GM21529 (cell line): ENCODE results near the gene MCOLN2.
"Not testable (repeated sequence)": the region's sequence is repeated elsewhere in the genome, so short reads cannot be mapped to it uniquely, and the experiment has no call there.

Experiments
- ATAC-seq: cut with Tn5 transposase; IDR thresholded peaks from one replicate; pipeline ENCODE4 v1.9.1; 2021; ENCODE audit not compliant: unreplicated experiment

MCOLN2 gene

DNA sequence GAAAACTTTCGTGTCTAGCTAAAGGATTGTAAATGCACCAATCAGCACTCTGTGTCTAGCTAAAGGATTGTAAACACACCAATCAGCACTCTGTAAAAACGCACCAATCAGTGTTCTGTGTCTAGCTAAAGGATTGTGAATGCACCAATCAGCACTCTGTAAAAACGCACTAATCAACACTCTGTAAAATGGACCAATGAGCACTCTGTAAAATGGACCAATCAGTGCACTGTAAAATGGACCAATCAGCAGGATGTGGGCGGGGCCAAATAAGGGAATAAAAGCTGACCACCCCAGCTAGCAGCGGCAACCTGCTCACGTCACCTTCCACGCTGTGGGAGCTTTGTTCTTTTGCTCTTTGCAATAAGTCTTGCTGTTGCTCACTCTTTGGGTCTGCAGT, 94.2 kb downstream of the MCOLN2 start:
- ATAC-seq, result not testable (repeated sequence)

DNA sequence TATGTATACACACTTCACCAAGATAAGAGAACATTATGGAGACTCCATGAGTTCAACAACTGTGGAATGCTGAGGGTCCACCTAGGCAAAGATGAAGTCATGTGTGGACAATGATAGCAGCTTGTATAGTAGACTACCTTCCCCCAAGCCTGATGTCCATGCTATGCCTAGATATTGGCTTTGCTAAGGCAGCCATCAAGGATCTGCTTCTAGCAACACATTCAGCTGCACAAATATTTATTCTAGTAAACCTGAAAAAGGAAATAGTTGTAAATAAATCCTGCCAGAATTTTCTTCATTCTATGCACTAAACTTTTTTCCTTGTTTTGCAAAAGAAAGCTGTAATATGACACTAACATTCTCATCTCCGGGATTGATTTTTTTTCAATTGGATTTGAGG, 96.9 kb downstream of the MCOLN2 start:
- ATAC-seq, result no peak

DNA sequence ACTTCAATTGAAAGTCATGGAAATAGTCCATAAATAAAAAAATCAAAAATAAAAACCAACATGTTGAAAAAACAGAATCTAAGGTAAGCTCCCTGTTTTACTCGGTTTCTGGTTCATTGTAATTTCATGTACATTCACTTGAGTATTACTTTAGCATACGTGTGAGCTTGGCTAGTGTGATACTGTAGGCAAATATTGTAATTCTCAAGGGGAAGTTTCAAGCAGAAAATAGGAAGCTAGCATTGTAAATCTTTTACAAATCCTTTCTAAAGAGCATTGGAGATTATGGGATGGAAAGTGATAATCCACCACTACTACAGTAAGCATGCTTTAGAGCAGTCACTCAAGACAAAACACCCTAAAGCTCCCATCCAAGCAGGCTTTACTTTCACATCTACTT, 100.6 kb downstream of the MCOLN2 start:
- ATAC-seq, result no peak

DNA sequence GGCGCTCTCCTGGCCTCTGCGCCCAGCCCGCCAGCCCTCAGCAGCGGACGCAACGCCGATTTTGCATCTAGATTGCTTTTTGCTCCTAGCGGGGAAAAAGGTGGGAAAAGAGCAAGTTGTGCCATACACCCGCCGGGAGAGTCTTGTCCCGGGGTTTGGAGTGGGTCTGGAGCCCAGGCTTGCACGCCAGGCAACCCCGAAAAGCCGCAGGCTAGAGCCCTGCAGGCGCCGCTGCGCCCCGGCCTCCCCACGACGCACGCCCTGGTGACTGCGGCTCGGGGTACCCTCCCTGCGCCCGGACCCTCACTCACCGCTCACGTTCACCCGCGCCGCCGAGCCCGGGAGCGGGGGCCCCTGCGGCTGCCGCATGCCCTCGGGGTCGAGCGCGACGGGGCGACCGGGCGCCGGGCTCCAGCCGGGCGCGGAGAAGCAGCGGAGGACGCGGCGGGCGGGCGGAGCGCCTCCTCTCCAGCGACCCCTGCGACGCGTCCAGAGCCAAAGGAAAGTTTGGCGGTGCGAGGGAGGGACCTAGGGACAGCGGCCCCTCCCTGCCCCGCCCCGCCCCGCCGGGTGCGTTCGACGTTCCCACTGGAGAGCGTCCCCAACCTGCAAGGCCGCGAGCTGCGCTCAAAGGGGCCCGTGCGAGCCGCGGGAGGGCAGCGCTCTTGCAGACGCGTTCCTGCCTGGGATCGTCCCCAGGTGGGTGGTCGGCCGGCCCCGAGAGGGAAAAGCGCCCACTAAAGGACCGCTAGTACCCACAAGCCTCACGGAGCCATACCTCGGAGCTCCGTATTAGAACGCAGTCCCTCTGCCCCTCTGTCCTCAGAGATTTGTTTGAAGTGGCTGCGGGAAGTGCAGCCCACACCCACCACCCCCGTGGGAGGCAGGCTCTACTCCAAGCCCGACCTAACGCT, 104.0 kb downstream of the MCOLN2 start, which contains the start of gene LPAR3:
LPAR3 (minus strand) TSS at position 502 of the 914 bp plus-strand sequence. CDS start 27,086 bp downstream, outside the sequence.
- ATAC-seq, result no peak

DNA sequence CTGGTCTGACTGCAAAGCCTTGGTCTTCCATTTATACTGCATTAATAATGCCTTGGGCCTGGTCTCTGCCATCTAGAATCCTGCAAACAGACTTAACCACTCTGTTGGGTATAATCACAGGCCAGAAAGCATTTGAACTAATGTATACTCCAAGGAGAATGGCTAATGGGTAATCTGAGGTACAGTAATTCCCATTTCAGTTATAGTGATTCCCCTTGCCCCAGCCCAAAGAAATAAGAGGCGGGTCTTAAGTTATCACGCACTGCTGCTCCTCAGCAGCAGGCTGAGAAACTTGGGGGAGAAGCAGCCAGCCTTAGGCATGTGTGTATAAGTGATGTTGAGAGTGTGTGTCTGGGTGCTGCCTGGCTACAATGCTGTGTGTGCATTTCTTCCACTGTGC, 106.3 kb downstream of the MCOLN2 start:
- ATAC-seq, result no peak

DNA sequence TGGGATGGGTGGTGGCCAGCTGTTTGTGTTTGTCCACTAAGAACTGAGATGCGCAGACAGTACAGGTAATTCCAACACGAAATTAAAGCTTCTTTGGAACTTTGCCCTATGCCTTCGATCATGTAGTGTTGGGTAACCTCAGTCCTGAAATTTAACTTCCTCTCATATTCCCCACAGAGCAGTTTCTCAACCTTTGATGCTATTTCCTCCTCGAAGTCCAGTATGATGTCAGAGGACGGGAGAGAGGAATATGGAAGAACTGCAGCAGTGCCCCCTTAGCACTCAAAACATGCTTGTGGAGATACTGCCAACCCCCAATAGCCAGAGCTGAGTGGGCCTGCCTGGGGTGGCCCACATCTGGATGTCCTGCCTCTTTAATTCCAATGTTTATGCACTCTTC, 107.5 kb downstream of the MCOLN2 start:
- ATAC-seq, result no peak

DNA sequence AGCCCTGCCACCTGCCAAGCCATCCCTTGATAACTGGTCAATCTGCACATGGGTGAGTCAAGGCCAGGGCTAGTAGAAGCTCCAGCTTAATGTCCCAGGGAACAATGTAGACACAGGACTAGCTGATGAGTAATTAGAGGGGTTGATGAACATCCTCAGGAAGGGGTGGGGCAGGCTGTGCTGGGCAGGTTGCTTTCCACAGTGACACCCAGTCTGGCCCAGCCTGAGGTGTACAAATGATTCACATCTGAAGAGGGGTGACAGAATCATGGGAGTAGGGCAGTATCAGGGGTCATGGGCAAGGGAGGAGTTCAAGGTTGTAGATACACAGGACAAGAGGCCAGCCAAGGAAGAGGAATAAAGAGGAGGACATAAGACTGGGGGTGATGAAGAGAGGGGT, 108.2 kb downstream of the MCOLN2 start:
- ATAC-seq, result no peak

DNA sequence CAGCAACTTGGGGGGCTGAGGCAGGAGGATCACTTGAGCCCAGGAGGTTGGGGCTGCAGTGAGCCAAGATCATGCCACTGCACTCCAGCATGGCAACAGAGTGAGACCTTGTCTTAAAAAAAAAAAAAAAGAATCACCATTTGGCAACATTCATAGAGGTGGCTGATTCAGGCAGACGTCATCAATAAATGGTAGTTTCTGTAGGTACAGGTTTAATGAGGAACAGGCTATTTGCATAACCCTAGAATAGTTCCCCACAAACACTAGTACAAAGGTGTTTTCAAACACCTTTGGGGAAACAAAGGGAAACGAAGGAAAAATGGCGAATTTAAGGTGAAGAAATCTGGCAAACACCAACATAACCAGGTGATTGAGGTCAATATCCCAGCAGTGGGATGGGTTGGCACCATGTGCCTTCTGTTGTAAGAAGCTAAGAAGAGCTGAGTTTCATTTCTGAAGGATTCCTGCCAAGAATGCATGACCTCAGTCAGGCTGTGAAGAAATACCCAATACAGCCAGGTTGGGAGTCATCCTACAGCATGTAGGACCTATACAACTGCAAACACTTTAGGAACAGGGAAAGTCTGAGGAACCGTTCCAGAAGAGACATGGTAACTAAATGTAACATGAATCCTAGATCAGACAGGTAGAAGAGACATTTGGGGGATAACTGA, 109.5 kb downstream of the MCOLN2 start:
- no peak for ATAC-seq

DNA sequence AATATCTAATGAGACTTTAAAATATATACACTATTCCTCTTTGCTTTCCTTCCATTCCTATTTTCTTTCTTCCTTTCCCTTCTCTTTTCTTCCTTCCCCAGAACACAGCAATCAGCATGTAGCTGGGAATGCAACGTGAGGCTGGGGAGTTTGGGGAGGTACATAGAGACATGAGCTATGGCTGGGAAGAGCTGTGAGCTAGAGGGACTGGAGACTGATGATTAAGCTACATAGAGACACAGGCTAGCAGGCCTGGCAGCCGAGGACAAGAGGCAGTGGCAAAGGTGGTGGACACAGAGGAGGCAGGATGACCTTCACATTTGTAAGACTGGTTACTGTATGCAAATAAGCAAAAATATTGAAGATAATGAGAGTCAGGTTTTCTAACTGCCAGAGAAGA, 111.4 kb downstream of the MCOLN2 start:
- no peak for ATAC-seq

DNA sequence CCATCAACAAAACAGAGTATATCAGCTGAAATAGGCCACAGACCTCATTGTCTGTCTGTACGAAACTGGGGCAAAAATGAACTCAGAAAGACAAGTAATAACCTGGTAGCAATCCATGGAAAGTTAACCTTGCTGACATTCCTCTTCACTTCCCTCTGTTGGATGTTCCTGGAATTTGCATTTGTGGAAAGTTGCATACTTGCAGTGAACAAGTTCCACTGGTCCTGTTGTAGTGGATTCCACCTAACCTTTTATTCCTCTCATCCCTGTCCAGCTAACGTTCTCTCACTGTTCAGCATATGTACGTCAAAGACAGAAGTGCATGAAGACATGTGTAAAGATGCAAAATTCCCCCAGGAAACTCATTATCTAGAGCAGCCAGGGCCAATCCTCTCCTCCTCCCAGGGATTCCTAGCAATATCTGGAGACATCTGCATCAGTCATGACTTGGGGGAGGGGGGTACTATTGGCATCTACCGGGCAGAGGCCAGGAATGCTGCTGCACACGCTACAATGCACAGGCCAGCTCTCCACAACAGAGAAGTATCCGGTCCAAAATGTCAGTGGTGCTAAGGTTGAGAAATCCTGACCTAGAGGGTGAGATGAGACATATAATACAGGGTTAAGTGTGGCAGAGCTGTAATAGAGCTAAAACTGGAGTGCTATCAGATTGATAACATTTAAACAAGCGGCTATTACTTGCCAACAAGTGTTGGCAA, 112.1 kb downstream of the MCOLN2 start:
- no peak for ATAC-seq

DNA sequence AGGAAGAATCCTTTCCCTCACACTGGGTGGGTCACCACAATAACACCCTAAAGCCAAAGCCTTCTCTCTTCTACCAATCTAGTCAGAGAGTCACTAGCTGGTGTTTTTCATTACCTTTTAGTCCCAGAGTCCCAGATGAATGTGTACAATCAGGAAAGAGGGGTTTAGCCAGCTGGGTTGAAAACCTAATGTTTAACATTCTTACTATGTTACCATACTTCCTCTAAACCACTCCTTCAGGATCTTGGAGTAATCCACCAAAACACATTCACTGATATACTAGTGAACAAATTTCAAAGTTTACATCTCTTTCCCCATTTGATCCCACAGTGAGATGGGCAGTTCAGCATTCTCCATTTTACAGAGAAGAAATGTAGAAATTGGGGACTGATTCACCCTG, 113.6 kb downstream of the MCOLN2 start:
- no peak for ATAC-seq

DNA sequence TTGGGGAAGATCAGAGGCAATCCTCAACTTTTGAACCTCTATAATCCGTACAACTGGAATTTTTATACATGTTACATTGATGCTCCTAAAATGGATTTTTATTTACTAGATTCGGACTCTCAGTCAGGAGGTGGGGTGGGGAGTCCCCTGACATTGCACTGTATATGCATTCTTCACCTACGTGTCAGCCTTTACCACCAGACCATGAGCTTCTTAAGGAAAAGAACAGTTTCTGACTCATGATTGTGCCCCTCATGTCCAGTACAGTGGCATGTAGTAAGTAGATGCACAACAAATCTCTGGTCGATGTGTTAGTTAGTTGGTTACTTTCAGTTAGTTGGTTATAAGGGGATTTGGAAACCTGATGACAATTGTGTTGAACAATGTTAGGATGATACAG, 119.3 kb downstream of the MCOLN2 start:
- no peak for ATAC-seq

DNA sequence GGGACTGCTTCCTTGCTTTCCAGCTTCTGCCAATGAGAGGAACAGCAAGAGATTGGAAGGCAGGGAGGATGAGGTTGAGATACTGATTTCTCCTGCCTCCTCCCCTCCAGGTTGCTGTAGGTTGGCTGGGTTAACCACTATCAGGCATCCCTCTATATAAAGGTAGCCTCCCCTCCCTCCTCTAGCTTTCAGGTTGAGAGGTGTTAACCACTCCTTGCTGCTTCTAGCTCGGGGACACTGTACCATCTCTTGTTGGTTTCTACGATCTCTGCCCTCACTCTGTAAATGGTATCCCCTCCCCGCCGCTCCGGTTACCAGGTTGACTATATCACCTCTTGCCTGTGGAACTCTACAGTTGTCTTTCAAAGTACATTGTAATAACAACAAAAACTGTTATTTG, 120.6 kb downstream of the MCOLN2 start:
- no peak for ATAC-seq
